Memory B cell (primary cell): ENCODE data around the gene TPPP2.
A peak's percentile ranks its signal among the peaks of the same experiment; 100 is the strongest.
"Not testable (repeated sequence)": the region's sequence is repeated elsewhere in the genome, so short reads cannot be mapped to it uniquely, and the experiment has no call there.

ENCODE experiments used
- ATAC-seq: fragments of 150-1000 bp; cut with Tn5 transposase; 2 replicates; pipeline ENCODE4 v1.10.0; 2021; ENCODE audit warnings: low read depth, mild to moderate bottlenecking, moderate library complexity
- DNase-seq, 2 donors: peaks; one replicate each; pipeline ENCODE4 v3.0.0; 2022; ENCODE audit warnings: low spot score in 2 of 2
- H3K27ac Mint-ChIP-seq: one replicate; pipeline ENCODE4 v1.8.0; 2022; ENCODE audit warnings: mild to moderate bottlenecking, moderate library complexity, mixed read lengths
- H3K27me3 Mint-ChIP-seq: one replicate; pipeline ENCODE4 v1.8.0; 2022; ENCODE audit warnings: mixed read lengths
- H3K36me3 Mint-ChIP-seq: one replicate; pipeline ENCODE4 v1.8.0; 2022; ENCODE audit warnings: mild to moderate bottlenecking, mixed read lengths
- H3K4me1 Mint-ChIP-seq: one replicate; pipeline ENCODE4 v1.8.0; 2022; ENCODE audit warnings: mixed read lengths
- H3K4me3 Mint-ChIP-seq: one replicate; pipeline ENCODE4 v1.8.0; 2022; ENCODE audit warnings: mild to moderate bottlenecking, moderate library complexity, mixed read lengths
- H3K9me3 Mint-ChIP-seq: one replicate; pipeline ENCODE4 v1.8.0; 2022; ENCODE audit warnings: mixed read lengths

The TPPP2 gene

DNA sequence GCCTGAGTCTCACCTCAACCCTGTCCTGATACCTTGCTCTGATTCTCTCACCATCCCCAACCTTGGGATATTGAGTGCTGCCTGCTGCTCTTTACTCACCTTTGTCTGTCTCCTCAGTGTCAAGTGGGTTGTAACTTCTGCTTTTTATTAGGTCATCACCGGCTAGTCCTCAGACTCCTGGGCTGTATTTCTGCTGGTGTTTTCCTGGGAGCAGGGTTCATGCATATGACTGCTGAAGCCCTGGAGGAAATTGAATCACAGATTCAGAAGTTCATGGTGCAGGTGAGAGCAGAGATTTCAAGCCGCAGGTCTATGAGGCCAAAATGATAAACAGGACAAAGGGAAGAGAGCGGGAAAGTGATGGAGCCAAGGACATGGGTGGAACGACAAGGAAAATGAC, 30.4 kb upstream of the TPPP2 start:
- H3K27me3 Mint-ChIP-seq = no peaks in the 10 kb centered on the region
- peaks cover 16% of the 10 kb centered on the region for H3K36me3 Mint-ChIP-seq
- no peak overlapping the region for H3K27ac Mint-ChIP-seq

DNA sequence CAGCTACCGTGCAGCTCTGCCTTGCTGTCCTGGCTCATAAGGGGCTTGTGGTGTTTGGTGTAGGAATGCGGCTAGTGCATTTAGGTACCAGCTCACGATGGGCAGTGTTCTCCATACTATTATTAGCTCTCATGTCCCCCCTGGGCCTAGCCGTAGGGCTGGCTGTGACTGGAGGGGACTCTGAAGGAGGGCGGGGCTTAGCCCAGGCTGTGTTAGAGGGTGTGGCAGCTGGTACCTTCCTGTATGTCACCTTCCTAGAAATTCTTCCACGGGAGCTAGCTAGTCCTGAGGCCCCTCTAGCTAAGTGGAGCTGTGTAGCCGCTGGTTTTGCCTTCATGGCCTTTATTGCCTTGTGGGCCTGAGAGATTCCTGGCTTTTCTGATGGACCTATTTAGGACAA, 28.8 kb upstream of the TPPP2 start:
- no peaks in the 10 kb centered on the region for H3K9me3 Mint-ChIP-seq
- ATAC-seq = no peak
- no peaks in the 10 kb centered on the region for H3K4me1 Mint-ChIP-seq

More for the DNA sequence above, 30.4 kb upstream of the TPPP2 start:
- H3K4me3 Mint-ChIP-seq = no peak overlapping the region
- no peaks in the 10 kb centered on the region for H3K9me3 Mint-ChIP-seq
- DNase-seq (no peak), ATAC-seq (no peak)
- H3K4me1 Mint-ChIP-seq = no peaks in the 10 kb centered on the region

DNA sequence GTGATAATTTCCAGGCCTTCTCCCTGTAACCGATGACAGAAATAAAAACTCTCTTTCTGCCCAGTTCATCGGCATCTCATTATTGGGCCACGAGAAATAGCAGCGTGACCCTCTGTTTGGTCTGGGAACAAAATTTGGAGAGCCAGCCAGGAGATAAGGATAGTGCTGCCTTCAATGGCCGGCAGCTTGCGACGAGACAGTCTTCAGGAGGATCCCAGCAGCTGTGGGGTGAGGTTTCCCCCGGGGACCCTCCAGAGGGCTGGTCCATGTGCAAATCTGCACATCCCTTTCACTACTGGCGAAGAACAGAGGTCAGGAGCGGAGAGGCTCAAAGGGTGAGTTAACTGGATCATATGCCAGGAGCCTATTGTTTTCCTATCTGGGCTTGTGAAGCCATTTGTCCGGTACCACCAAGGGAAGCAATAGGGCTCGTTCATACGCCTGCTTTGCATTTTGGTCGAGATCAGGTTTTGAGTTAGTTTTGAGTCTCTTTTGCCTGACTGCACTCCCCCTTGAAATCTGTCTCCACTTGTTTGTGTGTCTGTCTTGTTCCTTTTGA, 26.1 kb upstream of the TPPP2 start:
- H3K36me3 Mint-ChIP-seq = no peaks in the 10 kb centered on the region

More for the DNA sequence above, 28.8 kb upstream of the TPPP2 start:
- Mint-ChIP-seq H3K27ac (no peak overlapping the region), H3K27me3 (no peaks in the 10 kb centered on the region), H3K36me3 (peaks cover 4% of the 10 kb centered on the region), H3K4me3 (no peak overlapping the region)
- no peak for DNase-seq

DNA sequence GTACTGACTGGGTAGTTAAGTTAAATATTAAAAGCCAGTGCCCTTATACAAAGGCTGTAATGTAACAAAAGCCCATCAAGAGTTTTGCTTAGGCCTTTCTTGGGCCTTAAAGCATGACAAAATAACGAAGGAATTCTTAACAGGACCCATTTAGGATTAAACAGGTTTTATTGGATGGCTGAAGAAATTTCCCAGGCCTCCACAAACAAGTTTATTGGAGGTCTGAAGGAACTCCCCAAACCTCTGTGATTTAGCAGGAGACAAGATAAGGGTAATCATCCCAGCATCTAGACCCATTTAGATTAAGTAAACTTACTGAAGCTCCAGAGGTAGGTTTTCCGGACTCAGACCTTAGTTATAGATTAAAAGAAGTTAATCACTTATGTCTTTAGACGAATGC, 20.3 kb upstream of the TPPP2 start:
- not testable (repeated sequence) for H3K9me3 Mint-ChIP-seq, H3K27ac Mint-ChIP-seq, H3K36me3 Mint-ChIP-seq, H3K27me3 Mint-ChIP-seq, H3K4me3 Mint-ChIP-seq, ATAC-seq, H3K4me1 Mint-ChIP-seq, DNase-seq

More for the DNA sequence above, 26.1 kb upstream of the TPPP2 start:
- Mint-ChIP-seq H3K9me3 (no peaks in the 10 kb centered on the region), H3K27me3 (no peaks in the 10 kb centered on the region), H3K4me3 (no peak overlapping the region), H3K27ac (no peak overlapping the region), H3K4me1 (no peaks in the 10 kb centered on the region)
- ATAC-seq (no peak), DNase-seq (no peak)

DNA sequence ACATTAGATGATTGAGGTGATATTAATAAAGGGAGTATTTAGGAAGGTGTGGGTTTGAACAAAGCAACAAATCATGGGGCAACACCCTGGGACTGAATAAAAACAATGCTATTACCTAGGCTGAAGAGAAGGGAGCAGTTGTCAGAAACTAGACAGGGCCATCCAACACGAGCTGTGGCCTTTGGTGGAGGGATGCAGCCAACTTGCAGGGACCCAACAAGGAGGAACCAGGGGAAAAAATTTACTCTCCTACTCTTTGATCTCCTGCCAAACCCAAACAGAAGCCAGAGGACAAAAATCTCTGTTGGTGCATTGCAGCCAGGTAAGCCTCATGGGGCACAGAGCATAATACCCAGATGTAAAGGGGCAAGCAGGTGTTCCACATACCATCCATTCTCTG, 18.9 kb upstream of the TPPP2 start:
- H3K27me3 Mint-ChIP-seq = peaks cover 12% of the 10 kb centered on the region
- H3K36me3 Mint-ChIP-seq = no peaks in the 10 kb centered on the region
- ATAC-seq = no peak
- peaks cover 4% of the 10 kb centered on the region for H3K4me1 Mint-ChIP-seq
- H3K27ac Mint-ChIP-seq = no peak overlapping the region
- no peak overlapping the region for H3K4me3 Mint-ChIP-seq
- H3K9me3 Mint-ChIP-seq = no peaks in the 10 kb centered on the region
- no peak for DNase-seq

DNA sequence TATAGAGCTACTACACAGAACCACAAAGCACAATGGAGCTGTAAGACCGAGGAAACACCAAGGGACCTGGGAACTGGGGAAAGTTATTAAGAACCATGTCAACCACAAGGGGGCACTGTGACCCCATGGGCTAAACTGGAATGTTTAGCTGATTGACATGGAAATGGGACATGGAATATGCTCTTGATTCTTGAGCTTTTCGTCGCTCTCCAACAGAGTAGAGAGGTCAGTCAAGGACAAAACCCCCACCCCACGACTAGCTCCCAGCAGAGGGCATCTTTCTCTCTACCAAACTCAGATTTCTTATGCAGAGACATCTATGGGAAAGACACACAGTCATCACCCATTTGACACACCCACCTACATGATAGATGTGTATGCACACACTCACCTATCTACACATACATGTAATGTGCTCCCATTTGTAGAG, 15.2 kb upstream of the TPPP2 start:
- Mint-ChIP-seq H3K27me3 (peaks cover 9% of the 10 kb centered on the region), H3K4me3 (no peak overlapping the region), H3K4me1 (peaks cover 4% of the 10 kb centered on the region), H3K36me3 (peaks cover 3% of the 10 kb centered on the region), H3K9me3 (no peaks in the 10 kb centered on the region), H3K27ac (no peak overlapping the region)
- DNase-seq (peak; percentile 77 to 79), ATAC-seq (peak; percentile 74)

DNA sequence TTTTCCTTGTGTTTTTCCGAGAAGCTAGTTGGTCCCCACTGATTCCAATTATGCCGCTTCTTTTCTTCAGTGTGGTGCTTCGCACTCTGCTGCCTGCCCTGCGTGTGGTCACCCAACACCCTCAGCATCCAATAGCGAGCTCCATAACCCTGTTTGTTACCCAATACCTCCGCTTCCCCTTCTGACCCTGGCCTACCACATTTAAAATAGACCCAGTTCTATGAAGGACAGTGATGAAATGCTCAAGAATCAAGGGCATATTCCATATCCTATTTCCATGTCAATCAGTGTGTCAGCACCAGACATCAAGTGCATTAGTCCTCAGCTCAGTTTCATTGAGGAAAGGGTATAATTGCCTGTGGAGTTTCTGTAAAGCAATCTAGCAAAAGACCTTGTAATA, 14.7 kb upstream of the TPPP2 start:
- no peak for DNase-seq
- no peaks in the 10 kb centered on the region for H3K9me3 Mint-ChIP-seq
- no peak overlapping the region for H3K4me3 Mint-ChIP-seq
- H3K4me1 Mint-ChIP-seq = peaks cover 4% of the 10 kb centered on the region
- H3K27me3 Mint-ChIP-seq = peaks cover 9% of the 10 kb centered on the region
- ATAC-seq = no peak
- peaks cover 3% of the 10 kb centered on the region for H3K36me3 Mint-ChIP-seq
- no peak overlapping the region for H3K27ac Mint-ChIP-seq

DNA sequence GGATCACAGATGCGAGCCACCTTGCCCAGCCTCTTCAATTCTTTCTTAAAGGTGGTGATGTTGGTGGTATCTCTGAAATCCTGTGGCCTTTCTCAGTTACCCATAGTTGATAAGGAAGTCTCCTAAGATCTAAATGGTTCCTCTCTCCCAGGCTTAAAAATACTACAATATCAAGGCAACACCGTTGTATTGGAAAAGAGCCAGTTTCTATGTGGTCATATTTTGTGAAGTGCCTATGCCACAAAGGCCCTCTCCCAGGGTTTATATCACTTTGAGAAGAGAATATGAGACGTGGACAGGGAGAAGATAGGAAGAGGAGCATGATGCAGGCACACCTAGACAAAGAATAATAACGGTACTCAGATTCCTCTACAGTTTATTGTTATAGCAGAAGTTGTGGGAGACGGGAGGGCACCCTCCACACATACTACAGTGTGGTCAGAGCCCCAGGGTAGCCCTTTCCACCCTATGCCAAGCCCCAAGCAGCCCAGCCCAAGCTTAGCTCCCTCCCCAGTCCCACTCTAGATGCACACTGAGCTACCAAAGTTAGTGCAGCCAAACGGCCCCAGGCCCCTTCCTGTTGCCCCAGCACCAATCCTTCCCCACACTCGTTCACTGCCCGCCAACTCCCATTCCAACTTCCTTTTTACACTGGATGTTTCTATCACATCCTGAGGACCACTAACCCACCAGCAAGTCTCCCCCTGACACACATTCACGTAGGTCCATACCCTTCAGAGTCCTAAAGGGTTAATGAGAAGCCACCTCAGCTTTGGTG, 13.4 kb upstream of the TPPP2 start:
- no peaks in the 10 kb centered on the region for H3K9me3 Mint-ChIP-seq
- peaks cover 7% of the 10 kb centered on the region for H3K27me3 Mint-ChIP-seq
- ATAC-seq (no peak), DNase-seq (no peak)
- peaks cover 4% of the 10 kb centered on the region for H3K4me1 Mint-ChIP-seq
- no peak overlapping the region for H3K27ac Mint-ChIP-seq
- peaks cover 3% of the 10 kb centered on the region for H3K36me3 Mint-ChIP-seq
- no peak overlapping the region for H3K4me3 Mint-ChIP-seq

DNA sequence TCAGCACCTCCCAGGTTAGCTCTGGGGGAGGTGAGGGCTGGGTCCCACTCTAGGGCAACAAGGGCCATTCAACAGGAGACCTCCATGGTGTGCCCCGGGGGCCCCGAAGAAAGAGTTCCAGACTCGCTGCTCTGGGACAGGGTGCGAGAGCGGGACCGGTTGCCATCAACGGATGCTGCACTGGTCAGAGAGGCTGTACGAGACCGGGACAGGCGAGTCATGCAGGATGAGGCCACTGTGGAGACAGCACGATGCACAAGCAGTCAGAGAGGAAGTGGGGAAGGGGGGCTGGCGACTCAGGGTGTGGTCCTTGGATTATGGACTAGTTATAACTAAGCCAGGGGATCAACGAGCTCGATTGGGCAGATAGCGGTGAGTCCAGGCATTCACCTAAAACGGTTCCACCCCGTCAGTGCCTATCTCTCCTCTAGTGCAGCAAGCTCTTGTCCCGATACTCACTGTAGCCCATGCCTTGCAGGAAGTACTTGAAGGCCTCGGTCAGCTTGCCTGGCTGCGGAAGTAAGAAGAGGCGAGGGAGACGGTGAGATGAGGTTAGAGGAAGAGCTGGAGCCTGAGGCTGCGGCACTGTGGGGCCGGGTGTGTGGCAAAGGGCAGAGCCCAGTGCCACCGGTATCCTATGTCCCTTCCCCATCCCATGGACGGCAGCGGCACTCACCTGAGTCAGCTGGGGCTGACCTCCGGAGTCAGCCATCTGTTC, 12.3 kb upstream of the TPPP2 start:
- Mint-ChIP-seq H3K36me3 (peaks cover 3% of the 10 kb centered on the region), H3K9me3 (no peaks in the 10 kb centered on the region), H3K27ac (no peak overlapping the region), H3K4me1 (peaks cover 8% of the 10 kb centered on the region), H3K27me3 (peaks cover 10% of the 10 kb centered on the region), H3K4me3 (no peak overlapping the region)
- DNase-seq = no peak
- no peak for ATAC-seq

DNA sequence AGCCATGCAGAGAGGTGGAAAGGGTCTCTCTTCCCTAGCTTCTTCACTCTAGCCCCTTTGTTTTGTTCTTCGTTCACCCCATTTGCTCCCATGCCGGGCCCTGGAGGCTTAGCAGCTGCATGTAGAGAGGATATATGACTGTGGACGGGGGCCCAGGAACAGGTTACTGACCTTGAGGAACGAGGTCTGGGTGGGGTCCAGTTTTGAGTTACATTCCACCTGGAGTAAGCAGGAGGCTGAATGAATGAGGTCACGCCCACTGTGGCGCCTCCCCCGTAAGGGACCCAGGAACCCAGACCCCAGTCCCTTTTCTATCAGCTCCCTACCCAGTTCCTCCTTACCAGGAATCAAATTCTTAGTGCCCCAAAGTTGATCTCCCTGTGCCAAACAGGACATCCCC, 11.7 kb upstream of the TPPP2 start:
- no peaks in the 10 kb centered on the region for H3K9me3 Mint-ChIP-seq
- H3K36me3 Mint-ChIP-seq = peaks cover 3% of the 10 kb centered on the region
- no peak for DNase-seq
- no peak overlapping the region for H3K27ac Mint-ChIP-seq
- peaks cover 13% of the 10 kb centered on the region for H3K27me3 Mint-ChIP-seq
- peaks cover 12% of the 10 kb centered on the region for H3K4me1 Mint-ChIP-seq
- ATAC-seq = no peak
- no peak overlapping the region for H3K4me3 Mint-ChIP-seq

DNA sequence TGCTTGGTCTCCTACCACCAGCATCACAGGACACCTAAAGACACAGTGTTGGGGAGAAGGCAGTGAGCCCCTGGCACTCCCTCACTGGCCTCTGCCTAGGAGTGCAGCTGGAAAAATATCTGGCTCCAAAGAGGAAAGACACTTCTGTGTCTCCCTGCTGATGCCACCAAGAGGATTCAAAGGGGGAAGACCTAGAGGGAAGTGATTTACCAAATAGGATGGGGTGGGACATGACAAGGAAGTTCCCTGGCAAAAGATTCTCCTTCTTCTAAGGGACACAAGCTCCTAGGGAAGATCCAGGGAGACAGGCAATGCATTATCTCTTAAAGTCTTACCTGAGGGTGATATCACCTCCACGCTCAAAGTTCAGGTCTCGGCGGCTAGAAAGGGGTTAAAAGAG, 11.2 kb upstream of the TPPP2 start:
- Mint-ChIP-seq H3K4me1 (peaks cover 12% of the 10 kb centered on the region), H3K27ac (no peak overlapping the region), H3K4me3 (no peak overlapping the region), H3K27me3 (peaks cover 13% of the 10 kb centered on the region), H3K9me3 (no peaks in the 10 kb centered on the region), H3K36me3 (peaks cover 3% of the 10 kb centered on the region)
- DNase-seq (no peak), ATAC-seq (no peak)

DNA sequence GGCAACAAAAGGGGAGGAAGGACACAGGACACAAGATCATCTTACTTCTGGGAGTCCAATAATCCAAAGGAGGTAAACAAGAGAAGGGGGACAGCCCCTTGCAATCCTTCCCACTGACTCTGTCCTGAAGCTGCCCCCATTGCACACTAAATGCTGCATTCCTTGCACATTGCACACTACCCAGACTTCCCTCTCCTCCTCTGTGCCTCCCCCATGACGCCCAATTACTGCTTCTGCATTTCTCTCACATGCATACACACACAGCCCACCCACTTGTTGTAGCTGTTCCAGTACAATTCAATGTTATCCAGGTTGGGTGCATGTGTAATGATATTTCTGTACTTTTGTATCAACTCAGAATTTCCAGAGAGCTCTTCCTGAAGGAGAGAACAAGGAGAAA, 10.7 kb upstream of the TPPP2 start:
- ATAC-seq (no peak), DNase-seq (no peak)
- peaks cover 13% of the 10 kb centered on the region for H3K27me3 Mint-ChIP-seq
- H3K4me1 Mint-ChIP-seq = peaks cover 12% of the 10 kb centered on the region
- peaks cover 3% of the 10 kb centered on the region for H3K36me3 Mint-ChIP-seq
- H3K9me3 Mint-ChIP-seq = no peaks in the 10 kb centered on the region
- H3K4me3 Mint-ChIP-seq = no peak overlapping the region
- H3K27ac Mint-ChIP-seq = no peak overlapping the region

DNA sequence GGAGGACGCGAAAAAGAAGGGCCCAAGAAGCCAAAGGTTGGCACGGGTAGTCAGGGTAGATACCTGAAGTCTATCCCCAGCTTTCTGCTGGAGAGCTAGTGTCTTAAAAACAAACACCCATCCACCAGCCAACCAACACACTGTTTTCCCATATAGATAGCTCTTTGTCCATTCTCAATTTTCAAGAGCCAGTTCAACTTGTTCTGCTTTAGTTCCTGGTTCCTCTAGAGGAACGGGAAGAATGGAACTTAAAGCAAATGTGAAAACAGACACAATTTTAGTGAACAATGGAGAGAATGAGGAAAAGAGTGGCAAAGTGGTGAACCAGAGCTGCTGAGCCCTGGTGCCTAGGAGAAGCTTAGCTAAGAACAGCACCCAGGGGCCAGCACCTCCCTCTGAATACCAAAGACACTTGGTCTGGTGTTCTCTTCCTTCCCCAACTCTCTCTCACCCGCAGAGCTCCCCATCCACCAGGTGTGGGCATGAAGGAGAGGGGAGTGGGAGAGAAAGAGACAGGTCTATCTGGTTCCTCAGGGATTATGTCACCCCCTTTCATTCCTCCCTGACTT, 9.0 kb upstream of the TPPP2 start:
- H3K4me3 Mint-ChIP-seq = no peak overlapping the region
- H3K9me3 Mint-ChIP-seq = no peaks in the 10 kb centered on the region
- no peak for ATAC-seq
- H3K36me3 Mint-ChIP-seq = peaks cover 3% of the 10 kb centered on the region
- H3K27ac Mint-ChIP-seq = no peak overlapping the region
- H3K27me3 Mint-ChIP-seq = peaks cover 9% of the 10 kb centered on the region
- peaks cover 11% of the 10 kb centered on the region for H3K4me1 Mint-ChIP-seq
- no peak for DNase-seq

DNA sequence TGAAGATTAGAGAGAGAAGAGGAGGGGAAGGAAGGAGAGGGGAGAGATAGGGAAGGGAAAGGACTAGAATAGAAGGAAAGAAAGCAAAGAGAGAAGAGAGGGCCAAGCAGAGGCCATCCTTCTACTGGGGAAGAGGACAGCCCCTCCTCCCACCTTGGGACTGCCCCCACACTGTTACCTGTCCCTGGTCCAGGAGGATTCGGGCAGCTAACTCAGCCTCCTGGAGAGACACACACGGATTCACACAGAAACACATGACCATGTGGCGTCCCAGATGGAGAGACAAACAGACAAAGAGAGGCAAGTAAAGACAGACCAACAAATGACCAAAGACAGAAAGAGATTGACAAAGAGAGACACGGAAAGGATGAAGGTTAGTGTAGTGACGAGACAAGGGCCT, 7.3 kb upstream of the TPPP2 start:
- Mint-ChIP-seq H3K27ac (no peak overlapping the region), H3K27me3 (peaks cover 9% of the 10 kb centered on the region), H3K4me1 (peaks cover 11% of the 10 kb centered on the region)

More for the DNA sequence above, 7.3 kb upstream of the TPPP2 start:
- Mint-ChIP-seq H3K36me3 (peaks cover 3% of the 10 kb centered on the region), H3K9me3 (no peaks in the 10 kb centered on the region), H3K4me3 (peak overlapping the region; percentile 31)
- DNase-seq (no peak), ATAC-seq (no peak)
